GM19324 (cell line): ENCODE results near the gene TFPT.
A peak's percentile ranks its signal among the peaks of the same experiment; 100 is the strongest.

Experiments used
- ATAC-seq: cut with Tn5 transposase; IDR thresholded peaks from one replicate; pipeline ENCODE4 v1.9.1; 2021; ENCODE audit warnings: mild to moderate bottlenecking, moderate library complexity; ENCODE audit not compliant: unreplicated experiment, low FRiP score

TFPT gene

DNA sequence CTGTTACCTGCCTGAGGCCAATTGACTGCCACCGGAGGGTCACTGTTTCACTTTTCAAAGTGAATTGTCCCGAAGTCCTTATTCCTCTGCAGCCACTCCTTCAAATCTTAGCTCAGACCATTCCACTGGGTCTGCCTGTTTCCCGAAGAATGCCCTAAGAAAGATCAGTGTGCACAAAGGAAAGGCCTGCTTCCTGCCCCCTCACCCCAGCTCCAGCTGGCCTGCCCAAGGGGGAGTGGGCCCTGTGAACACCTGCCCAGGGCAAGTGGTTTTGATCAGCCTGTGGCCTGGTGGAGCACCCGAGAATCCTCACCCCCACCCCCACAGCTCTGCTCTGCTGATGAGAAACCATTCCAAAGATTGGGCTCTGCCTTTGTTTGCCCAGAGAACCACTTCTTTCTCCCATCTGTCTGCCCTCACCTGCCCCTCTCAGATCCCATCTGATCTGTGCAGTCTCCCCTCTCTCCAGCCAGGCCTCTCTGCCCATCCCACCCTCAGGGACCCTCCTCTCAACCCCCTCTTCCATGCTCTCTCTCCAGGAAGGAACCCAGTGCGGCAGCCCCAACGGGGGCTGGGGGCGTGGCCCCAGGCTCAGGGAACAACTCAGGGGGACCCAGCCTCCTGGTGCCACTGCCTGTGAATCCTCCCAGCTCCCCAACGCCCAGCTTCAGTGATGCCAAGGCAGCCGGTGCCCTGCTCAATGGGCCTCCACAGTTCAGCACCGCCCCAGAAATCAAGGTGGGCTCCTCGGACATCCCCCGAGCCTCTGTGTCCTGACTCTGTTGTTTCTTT, 33.8 kb upstream of the TFPT start:
- no peak for ATAC-seq

DNA sequence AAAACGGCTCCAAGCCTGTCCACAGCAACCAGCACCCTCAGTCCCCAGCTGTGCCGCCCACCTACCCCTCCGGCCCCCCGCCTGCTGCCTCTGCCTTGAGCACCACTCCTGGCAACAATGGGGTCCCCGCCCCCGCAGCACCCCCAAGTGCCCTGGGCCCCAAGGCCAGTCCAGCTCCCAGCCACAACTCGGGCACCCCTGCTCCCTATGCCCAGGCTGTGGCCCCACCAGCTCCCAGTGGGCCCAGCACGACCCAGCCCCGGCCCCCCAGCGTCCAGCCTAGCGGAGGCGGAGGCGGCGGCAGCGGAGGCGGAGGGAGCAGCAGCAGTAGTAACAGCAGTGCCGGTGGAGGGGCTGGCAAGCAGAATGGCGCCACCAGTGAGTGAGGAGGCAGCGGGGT, 32.7 kb upstream of the TFPT start:
- no peak for ATAC-seq

DNA sequence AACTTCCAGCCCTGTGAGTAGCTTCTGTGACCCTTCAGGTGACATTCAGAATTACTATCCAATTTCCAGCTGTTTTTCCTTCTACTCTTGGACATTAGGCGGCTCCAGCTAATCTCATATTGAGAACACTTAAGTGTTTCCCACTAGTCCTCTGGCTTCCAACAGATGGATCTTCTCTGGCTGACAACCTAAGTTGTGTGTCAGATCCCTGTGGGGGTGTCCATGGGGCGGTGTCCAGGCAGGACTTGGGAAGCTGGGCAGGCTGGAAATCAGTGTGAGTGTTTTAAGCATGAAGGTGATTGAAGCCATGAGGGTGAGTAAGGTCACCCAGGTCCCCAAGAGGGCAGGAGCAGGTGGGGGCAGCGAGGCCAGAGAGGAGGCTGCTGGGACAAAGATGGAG, 32.2 kb upstream of the TFPT start:
- no peak for ATAC-seq

DNA sequence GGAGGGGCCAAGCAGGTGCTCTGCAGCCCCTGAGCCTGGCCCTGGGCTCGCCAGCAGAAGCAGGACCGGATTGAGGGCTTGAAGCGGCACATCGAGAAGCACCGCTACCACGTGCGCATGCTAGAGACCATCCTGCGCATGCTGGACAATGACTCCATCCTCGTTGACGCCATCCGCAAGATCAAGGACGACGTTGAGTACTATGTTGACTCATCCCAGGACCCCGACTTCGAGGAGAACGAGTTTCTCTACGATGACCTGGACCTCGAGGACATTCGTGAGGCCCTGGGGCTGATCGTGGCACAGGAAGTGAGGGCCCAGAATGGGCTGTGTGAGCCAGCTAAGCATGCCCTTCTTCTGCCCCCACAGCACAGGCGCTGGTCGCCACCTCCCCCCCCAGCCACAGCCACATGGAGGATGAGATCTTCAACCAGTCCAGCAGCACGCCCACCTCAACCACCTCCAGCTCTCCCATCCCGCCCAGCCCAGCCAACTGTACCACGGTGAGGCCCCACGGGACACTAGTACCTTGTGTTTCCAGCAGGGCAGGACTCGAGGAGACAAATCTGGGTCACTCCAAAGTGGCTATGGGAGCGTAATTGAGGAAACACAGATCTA, 30.2 kb upstream of the TFPT start:
- ATAC-seq = no peak

DNA sequence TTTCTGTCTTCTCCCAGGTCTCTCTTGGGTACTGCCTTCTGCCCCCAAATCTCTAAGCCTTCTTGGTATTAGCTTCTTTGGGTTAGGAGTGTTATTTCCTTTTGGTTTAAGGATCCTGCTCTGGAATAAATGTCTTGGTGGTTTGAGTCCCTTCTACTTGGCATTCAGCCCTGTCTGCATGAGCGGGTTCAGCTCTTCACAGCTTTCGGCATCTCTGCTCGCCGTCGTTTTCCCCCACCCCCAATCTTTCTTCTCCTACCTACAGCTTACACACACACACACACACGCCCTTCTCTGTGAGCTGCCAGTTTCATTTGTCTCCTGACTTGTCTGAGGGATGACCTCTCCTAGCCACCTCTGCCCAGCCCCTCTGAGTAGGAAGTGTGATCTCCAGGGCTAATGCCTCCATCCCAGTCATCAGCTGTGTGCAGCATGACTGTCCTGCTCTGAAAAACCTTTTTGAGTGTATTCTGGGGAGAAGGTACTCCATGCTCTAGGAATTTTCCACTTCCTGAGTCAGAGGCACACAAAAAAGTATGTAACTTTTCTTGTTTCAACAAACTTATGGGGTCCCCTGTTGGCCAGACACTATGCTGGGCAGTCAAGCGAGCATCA, 26.8 kb upstream of the TFPT start:
- ATAC-seq = no peak

DNA sequence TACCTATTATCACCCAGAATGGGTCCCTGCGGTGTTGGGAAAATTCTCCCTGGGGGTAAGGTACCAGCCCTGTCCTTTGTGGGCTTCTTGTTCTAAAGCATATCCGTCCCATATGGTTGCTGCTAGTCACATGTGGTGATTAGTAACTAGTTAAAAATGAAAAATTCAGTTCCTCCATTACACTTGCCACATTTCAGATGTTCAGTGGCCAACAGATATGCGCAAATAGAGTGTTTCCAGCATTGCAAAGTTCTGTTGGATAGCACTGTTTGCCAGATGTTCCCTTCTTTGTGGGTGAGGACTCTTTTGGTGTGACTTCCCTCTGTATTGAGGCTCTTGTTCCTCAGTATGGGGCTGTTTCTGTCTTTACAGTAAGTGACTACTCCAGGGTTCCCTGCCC, 25.9 kb upstream of the TFPT start:
- no peak for ATAC-seq

DNA sequence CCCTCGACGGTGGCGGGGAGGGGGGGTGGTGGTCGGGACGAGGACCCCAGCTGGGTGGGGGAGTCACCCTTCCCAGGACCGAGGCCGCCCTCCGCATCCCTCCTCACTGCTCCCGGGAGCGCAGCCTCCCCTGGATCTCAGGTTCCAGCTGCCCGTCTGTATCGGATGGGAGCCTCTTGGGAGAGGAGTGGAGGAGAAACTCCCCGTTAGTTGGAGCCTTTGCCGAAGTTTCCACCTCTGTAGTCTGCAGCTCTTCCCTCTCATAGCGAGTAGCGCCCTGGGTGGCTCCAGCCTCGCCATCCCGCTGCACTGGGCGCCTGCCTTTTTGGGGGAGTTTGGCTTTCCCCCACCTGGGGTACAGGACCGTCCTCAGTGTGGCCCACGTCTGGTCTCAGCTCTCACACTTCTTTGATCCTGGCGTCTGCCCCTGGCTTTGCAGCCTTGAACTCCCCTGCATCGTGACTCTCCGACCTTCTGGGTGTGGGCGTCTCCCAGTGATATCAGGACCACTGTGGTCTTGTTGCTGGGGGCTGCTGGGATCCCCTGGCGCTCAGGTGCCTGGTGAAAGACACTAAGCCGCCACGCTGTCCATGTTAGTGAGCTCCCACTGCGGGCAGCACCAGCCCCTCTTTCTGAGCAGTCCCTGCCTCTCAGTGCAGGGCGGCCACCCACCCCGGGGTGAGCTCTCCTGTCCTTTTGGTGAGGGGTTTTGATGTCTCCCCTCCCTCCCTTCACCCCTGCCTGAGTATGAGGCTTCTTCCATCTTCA, 23.2 kb upstream of the TFPT start:
- no peak for ATAC-seq

DNA sequence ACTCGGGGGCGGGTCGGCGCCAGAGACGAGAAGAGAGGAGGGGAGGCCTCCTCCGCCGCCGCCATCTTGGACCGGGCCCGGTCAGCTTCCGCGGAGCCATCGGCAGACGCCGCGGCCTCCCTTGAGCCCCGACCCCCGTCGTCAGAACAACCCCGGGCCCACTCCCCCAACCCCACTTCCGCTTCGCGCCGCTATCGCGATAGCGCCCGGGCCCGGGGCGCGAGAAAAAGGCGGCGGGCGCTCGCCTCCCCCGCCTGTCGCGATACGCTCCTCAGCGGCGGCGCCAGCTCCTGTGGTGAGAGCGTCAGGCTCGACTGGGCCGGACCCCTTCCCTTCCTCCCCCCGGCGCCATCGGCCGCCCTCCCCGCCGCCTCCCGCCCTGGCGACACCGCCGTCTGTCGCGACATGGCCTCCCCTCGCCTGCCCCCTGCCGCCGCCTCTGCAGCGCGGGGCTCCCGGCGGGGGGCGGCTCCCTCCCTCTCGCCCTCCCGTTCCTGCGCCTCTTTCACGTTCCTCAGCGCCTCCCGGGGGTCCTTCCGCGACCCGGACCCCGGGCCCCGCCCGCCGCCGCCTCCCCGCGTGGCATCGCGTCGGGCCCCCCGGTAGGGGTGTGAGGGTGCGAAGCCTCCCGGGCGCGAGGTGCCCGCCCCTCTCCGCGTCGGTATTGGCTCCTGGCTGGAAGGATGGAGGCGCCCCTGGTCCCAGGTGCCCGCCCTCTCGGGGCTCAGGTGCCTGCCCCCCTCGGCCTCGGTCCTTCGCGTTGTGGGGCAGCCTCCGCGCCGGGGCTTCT, 22.4 kb upstream of the TFPT start, which contains the start of gene CNOT3:
TSS of gene CNOT3 (plus strand) at position 64 of the 790 bp plus-strand sequence. CDS start 5,217 bp downstream, outside the sequence.
- no peak for ATAC-seq

DNA sequence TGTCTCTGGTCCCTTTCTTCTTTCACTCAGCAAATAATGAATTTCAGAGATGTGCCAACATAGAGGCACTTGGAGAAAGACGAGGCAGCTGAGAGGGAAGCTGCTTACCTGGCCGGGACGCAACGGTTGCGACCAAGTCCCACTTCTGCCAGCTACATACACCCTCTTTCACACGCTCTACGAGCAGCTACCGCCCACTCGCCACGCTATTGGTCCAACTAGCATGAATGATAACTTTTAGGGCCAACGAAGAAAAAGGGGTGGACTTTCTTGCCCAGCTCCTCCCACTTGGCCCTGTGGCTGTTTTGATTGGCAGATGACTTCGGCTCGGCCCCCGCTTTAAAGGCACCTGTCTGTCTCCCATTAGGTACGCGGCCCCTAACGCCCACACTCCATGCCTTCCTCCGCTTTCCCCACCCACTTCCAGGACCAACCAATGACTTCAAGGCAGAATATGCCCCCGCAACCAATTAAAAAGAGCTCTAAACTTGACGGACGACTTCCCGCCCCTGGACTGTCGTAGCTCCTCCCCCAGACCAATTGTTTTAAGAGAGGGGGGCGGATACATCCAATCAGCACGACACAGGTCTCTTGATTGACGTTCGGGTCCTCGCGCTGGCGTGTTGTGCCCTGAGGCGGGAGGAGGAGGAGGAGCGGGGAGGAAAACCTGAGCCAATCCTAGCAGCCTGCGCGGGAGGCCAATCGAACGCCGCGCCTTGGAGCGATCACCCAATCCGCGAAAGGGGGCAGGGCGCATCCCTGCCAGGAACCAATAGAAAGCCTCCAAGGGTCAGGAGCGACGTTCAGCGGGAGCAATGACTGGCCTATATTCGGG, 21.6 kb upstream of the TFPT start:
- peak; percentile 88 for ATAC-seq

DNA sequence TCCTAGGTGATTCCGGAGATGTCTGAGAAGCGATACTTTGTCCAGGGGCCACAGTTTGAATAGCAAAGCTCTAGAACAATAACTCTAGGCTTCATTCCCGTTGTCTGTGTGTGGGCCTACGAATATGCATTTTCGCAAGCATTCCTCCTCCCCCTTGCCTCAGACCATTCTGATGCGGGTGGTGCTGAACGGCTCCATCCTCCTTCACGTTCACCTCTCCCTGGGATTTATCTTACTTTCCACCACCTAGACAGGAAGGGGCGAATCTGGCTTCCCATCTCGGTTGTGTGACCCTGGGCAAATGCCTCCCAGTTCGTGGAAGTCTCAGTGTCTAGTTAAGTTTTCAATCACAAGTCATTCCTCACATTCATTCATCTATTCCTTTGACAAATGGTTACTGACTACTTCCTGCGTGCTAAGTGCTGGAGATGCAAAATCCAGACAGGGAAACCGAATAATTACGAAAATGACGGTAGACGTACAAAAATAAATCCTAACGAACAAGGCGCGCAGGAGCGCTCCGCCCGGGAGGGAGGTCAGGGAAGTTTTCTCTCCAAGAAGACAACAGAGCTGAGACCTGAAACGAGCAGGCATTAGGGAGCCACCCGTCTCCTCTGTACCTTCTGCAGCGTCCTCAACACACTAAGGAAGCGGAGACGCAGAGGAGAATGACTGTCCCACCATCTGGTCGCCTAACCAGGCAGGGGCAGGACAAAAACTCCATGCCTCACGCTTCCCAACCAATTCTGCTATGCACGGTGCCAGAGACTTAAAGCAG, 20.8 kb upstream of the TFPT start:
- ATAC-seq = peak; percentile 0

DNA sequence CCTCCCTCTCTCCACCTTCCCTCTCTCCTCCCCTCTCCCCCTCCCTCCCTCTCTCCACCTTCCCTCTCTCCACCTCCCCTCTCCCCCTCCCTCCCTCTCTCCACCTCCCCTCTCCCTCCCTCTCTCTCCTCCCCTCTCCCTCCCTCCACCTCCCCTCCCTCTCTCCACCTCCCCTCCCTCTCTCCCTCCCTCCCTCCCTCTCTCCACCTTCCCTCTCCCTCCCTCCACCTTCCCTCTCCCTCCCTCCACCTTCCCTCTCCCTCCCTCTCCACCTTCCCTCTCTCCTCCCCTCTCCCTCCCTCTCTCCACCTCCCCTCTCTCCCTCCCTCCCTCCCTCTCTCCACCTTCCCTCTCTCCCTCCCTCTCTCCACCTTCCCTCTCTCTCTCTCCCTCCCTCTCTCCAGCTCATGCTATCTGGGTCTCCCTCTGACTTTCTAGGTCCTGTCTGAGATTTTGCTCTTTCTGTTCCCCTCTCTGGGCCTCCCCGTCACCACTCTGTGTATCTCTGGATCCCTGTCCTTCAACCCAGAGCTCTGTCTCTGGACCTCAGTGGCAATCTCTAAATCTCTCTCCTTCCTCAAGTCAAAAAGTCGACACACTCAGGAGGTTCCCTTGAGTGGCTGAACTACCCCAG, 18.6 kb upstream of the TFPT start:
- no peak for ATAC-seq

DNA sequence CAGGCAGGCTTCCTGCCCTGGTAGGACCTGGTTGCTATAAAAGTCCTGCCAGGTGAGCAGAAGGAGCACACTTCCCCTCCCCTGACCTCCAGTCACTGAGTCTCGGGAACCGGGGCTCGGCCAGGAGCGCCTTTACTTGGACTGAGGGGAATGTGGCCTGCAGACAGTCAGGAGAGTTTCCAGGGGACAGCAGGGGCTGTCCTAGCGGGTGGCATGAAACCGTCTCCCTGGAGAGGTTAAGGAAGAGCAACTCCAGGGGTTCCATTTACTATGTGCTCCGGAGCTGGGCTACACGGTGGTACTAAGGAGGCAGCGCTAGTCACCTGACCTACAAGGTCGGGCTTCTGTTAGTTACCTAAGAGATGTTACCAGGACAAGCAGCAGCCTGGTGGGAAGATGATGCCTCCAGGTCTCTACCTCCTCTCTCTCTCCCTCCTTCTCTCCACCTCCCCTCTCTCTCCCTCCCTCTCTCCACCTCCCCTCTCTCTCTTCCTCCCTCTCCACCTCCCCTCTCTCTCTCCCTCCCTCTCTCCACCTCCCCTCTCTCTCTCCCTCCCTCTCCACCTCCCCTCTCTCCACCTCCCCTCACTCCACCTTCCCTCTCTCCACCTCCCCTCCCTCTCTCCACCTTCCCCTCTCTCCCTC, 18.0 kb upstream of the TFPT start:
- no peak for ATAC-seq

DNA sequence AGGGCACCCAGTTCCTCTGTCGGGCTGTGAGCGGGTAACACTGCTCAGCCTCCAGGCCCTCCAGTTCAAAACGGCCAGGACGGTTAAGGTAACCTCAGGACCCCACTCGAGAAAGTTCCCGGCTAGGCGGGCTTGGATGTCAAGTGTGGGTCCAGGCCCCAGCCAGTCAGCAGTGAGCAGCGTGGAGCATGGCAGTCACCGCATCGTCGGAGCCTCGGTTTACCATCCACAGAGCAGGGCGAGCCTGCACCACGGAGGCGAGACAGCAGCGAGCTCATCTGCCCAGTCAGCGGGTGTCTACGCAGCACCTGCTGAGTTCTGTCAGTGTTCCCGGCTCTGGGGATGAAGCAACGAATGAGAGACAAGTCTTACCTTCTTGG, 14.2 kb upstream of the TFPT start:
- ATAC-seq = no peak

DNA sequence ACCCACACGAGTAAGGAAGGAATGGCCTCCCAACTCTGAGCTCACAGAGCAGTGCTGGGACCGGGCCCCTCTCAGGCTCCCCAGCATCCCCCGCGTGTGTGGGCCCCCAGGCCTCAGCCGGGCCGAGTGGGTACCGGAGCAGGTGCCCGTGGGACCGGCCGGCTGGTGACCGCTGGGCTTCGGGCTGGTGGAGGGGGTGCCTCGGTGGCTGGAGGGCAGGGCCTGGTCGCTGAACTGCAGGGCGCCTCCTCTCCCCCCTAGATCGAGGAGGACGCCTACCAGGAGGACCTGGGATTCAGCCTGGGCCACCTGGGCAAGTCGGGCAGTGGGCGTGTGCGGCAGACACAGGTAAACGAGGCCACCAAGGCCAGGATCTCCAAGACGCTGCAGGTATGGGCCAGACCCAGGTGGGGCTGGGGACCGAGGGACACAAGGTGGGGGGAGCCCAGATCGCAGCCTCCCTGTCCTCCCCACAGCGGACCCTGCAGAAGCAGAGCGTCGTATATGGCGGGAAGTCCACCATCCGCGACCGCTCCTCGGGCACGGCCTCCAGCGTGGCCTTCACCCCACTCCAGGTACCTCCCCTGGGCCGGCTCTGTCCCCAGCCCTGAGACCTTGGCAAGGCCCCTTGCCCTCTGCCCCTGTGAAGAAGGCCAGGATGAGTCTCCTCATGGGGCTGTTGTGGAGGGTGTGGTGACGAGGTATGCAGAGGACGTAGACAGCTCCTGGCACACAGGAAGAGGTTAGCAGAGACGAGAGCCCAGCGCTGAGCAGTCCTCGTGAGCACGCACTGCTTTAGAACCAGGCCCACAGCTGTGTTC, 13.5 kb upstream of the TFPT start:
- no peak for ATAC-seq

DNA sequence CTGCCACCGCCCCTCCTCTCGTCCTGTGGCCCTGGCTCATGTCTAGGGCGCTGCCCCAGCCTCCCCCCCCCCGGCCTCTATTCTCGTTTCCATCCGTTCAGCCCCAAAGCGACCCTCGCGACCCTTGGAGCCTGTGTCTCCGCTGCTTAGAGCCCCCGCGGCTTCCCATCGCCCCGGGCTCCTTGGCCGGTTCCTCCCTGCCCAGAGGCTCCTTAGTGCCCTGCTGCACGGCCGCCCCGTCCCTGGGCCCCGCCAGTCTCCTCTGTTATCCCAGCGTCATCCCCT, 12.9 kb upstream of the TFPT start:
- no peak for ATAC-seq

DNA sequence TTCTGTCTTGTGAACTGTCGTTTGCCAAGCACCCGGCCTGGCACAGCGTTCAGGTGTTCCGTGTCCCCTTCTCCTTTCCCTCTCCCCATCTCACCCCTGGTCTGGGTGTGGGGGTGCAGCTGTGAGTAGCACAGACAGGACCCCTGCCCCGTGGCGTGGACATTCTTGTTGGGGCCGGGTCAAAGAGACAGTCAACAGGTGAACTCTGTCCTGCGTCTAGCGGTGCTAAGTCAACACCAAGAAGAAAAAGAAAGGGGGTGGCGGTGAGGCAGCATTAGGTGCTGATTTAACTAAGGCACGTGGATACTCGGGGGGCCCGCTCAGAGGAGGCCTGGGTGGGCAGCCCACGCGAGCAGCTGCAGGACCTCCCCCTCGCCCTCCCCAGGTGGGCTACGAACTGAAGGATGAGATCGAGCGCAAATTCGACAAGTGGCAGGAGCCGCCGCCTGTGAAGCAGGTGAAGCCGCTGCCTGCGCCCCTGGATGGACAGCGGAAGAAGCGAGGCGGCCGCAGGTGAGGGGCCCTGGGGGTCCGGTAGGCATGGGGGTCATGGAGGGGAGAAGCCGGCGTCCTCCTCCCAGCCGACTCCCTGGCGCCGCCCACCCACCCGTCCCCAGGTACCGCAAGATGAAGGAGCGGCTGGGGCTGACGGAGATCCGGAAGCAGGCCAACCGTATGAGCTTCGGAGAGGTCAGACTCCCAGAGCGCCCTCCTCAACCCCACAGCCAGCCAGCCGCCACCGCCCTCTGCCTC, 12.4 kb upstream of the TFPT start:
- no peak for ATAC-seq
